KG1 (cell line): ENCODE results near the gene TREML4.
A peak's percentile ranks its signal among the peaks of the same experiment; 100 is the strongest.
"Not testable (repeated sequence)": the region's sequence is repeated elsewhere in the genome, so short reads cannot be mapped to it uniquely, and the experiment has no call there.

Experiments used
- DNase-seq: peaks from one replicate; lab custom pipeline; 2025; lab: John Stamatoyannopoulos, UW

The TREML4 gene

GRCh38 chr6:41228096-41228495, at the start of gene TREML4:
Gene TREML4, plus strand, starts transcription at chr6:41228349. Its CDS starts 79 bp downstream, at chr6:41228428.
- DNase-seq = peak; percentile 30

- DNase-seq = no peak
Measured at GRCh38 chr6:41179163-41179562, 49.0 kb upstream of the TREML4 start.

- no peak for DNase-seq
Measured at GRCh38 chr6:41181566-41181965, 46.6 kb upstream of the TREML4 start.

- DNase-seq = peak; percentile 36
Measured at GRCh38 chr6:41182069-41183034, 45.8 kb upstream of the TREML4 start.

GRCh38 chr6:41184761-41185160, 43.4 kb upstream of the TREML4 start:
- DNase-seq = no peak

- DNase-seq = no peak
Measured at GRCh38 chr6:41186031-41186562, 42.1 kb upstream of the TREML4 start.

GRCh38 chr6:41187924-41188886, 39.9 kb upstream of the TREML4 start:
- no peak for DNase-seq

- DNase-seq = not testable (repeated sequence)
Measured at GRCh38 chr6:41189046-41189445, 39.1 kb upstream of the TREML4 start.

- no peak for DNase-seq
Measured at GRCh38 chr6:41189967-41190366, 38.2 kb upstream of the TREML4 start.

- no peak for DNase-seq
Measured at GRCh38 chr6:41190791-41191190, 37.4 kb upstream of the TREML4 start.

- DNase-seq = no peak
Measured at GRCh38 chr6:41191569-41191968, 36.6 kb upstream of the TREML4 start.

GRCh38 chr6:41193171-41193734, 34.9 kb upstream of the TREML4 start:
- no peak for DNase-seq

- no peak for DNase-seq
Measured at GRCh38 chr6:41193884-41194283, 34.3 kb upstream of the TREML4 start.

- DNase-seq = no peak
Measured at GRCh38 chr6:41194386-41194785, 33.8 kb upstream of the TREML4 start.

GRCh38 chr6:41197234-41197633, 30.9 kb upstream of the TREML4 start:
- DNase-seq = no peak

- no peak for DNase-seq
Measured at GRCh38 chr6:41199552-41200246, 28.4 kb upstream of the TREML4 start.

GRCh38 chr6:41200296-41200900, 27.8 kb upstream of the TREML4 start:
- DNase-seq = peak; percentile 63

GRCh38 chr6:41200901-41201763, 27.0 kb upstream of the TREML4 start, which contains the start of gene TREML2:
Gene TREML2, minus strand, starts transcription at chr6:41201149. Its CDS starts 141 bp downstream, at chr6:41201008.
- peak; percentile 35 for DNase-seq

- DNase-seq = no peak
Measured at GRCh38 chr6:41201764-41202173, 26.4 kb upstream of the TREML4 start.

- no peak for DNase-seq
Measured at GRCh38 chr6:41204156-41204555, 24.0 kb upstream of the TREML4 start.
